H1 (cell line): Measurements from ENCODE around the gene AP1M1. TPM values are rescaled to one million over a fixed set of nuclear protein-coding genes. Genes with fewer than 3 reads are reported as not detected.

ENCODE experiments used
- CTCF ChIA-PET: fragments of 300-600 bp; sonication (Branson Sonifier 250); formaldehyde crosslinking; loops from one replicate; lab custom pipeline; 2021; ENCODE audit not compliant: partially characterized antibody; lab: Charles Lee
- POLR2A ChIA-PET: fragments of 300-600 bp; sonication (Branson Sonifier 250); formaldehyde crosslinking; loops from one replicate; lab custom pipeline; 2021; ENCODE audit warnings: inconsistent platforms; ENCODE audit not compliant: partially characterized antibody; lab: Charles Lee
- DNase-seq, 2 experiments: peaks; one replicate each; pipeline versions ENCODE4 v3.0.0 to v3.0.0-alpha.2; 2010 to 2022; ENCODE audit warnings: low spot score in 2 of 2, low read depth in 1 of 2, mixed read lengths in 1 of 2
- FAIRE-seq: peaks from 2 replicates; lab custom pipeline; 2011; peaks lifted over from hg19 to GRCh38; lab: Jason Lieb, UNC
- H2AFZ ChIP-seq: 2 replicates; pipeline ENCODE4 v1.8.1; 2012; ENCODE audit warnings: low read length, inconsistent platforms
- H2AK5ac ChIP-seq: 2 replicates; pipeline ENCODE4 v1.6.1; 2013; ENCODE audit warnings: low read depth, low read length
- H2BK120ac ChIP-seq: replicated peaks from 2 replicates; pipeline ENCODE3; 2013; ENCODE audit warnings: low read depth, low read length, inconsistent platforms
- H2BK12ac ChIP-seq: 2 replicates; pipeline ENCODE4 v1.6.1; 2013; ENCODE audit warnings: low read depth, low read length
- H2BK15ac ChIP-seq: 2 replicates; pipeline ENCODE4 v1.6.1; 2013; ENCODE audit warnings: low read length
- H2BK20ac ChIP-seq: 2 replicates; pipeline ENCODE4 v1.6.1; 2013; ENCODE audit warnings: low read length
- H2BK5ac ChIP-seq: 2 replicates; pipeline ENCODE4 v1.6.1; 2013; ENCODE audit warnings: low read depth, low read length
- H3K14ac ChIP-seq: 2 replicates; pipeline ENCODE4 v1.6.1; 2013; ENCODE audit warnings: inconsistent platforms; ENCODE audit not compliant: insufficient read length
- H3K18ac ChIP-seq: 2 replicates; pipeline ENCODE4 v1.6.1; 2013; ENCODE audit warnings: low read length; ENCODE audit errors: extremely low read depth
- H3K23ac ChIP-seq: 2 replicates; pipeline ENCODE4 v1.6.1; 2013; ENCODE audit warnings: inconsistent platforms; ENCODE audit not compliant: insufficient read length
- H3K23me2 ChIP-seq: 2 replicates; pipeline ENCODE4 v1.6.1; 2013; ENCODE audit warnings: low read depth, low read length
- H3K27ac ChIP-seq: 2 replicates; pipeline ENCODE4 v1.6.1; 2011; ENCODE audit warnings: low read depth, low read length, inconsistent platforms
- H3K27me3 ChIP-seq, 4 experiments: replicated peaks in 1 of 4; 1 replicate in 1 of 4; 2 replicates in 3 of 4; pipeline versions ENCODE4 v1.6.1 to v1.8.1; 2011 to 2013; ENCODE audit warnings: low read length in 3 of 4, mild to moderate bottlenecking in 3 of 4, inconsistent platforms in 2 of 4, mixed read lengths in 2 of 4, moderate library complexity in 1 of 4; ENCODE audit not compliant: control insufficient read depth in 3 of 4, insufficient read depth in 3 of 4; ENCODE audit errors: extremely low read depth in 1 of 4
- H3K36me3 ChIP-seq, 4 experiments: 2 replicates each; pipeline versions ENCODE4 v1.6.1 to v1.8.1; 2011 to 2013; ENCODE audit warnings: mild to moderate bottlenecking in 4 of 4, low read length in 3 of 4, moderate library complexity in 2 of 4, control low read depth in 1 of 4, inconsistent platforms in 1 of 4; ENCODE audit not compliant: insufficient read depth in 4 of 4, control insufficient read depth in 2 of 4
- H3K4ac ChIP-seq: replicated peaks from 2 replicates; pipeline ENCODE3; 2013; ENCODE audit warnings: low read length, low read depth, mixed read lengths, inconsistent platforms; ENCODE audit not compliant: insufficient read length
- H3K4me1 ChIP-seq, 4 experiments: replicated peaks in 1 of 4; 1 replicate in 1 of 4; 2 replicates in 3 of 4; pipeline versions ENCODE4 v1.6.1 to v1.8.1; 2011 to 2013; ENCODE audit warnings: low read length in 3 of 4, inconsistent platforms in 2 of 4, mixed read lengths in 1 of 4; ENCODE audit not compliant: insufficient read depth in 4 of 4, control insufficient read depth in 3 of 4
- H3K4me2 ChIP-seq, 2 experiments: 2 replicates each; pipeline versions ENCODE4 v1.6.1 to v1.8.1; 2011 to 2013; ENCODE audit warnings: low read depth in 2 of 2, low read length in 2 of 2, control low read depth in 1 of 2, inconsistent platforms in 1 of 2, mild to moderate bottlenecking in 1 of 2; ENCODE audit not compliant: insufficient read depth in 1 of 2
- H3K4me3 ChIP-seq, 4 experiments: fragments of 200-600, 300-600 bp in 1 of 4; sonication (generic), shearing (Covaris generic), sonication (Bioruptor Twin) in 1 of 4; 2 replicates each; pipeline versions ENCODE4 v1.5.1 to v1.8.1; 2011 to 2016; ENCODE audit warnings: low read length in 4 of 4, low read depth in 3 of 4, control low read depth in 2 of 4, inconsistent platforms in 2 of 4, mild to moderate bottlenecking in 2 of 4, mixed read lengths in 1 of 4, moderate library complexity in 1 of 4; ENCODE audit not compliant: insufficient read depth in 2 of 4; ENCODE audit errors: extremely low read depth in 1 of 4
- H3K56ac ChIP-seq: replicated peaks from 2 replicates; pipeline ENCODE3; 2013; ENCODE audit warnings: low read depth, mild to moderate bottlenecking, mixed read lengths, low read length, inconsistent platforms; ENCODE audit not compliant: insufficient read length
- H3K79me1 ChIP-seq: 2 replicates; pipeline ENCODE4 v1.6.1; 2013; ENCODE audit warnings: low read depth, low read length, control low read depth
- H3K79me2 ChIP-seq, 2 experiments: 2 replicates each; pipeline versions ENCODE4 v1.6.1 to v1.8.1; 2012 to 2013; ENCODE audit warnings: low read length in 2 of 2, mild to moderate bottlenecking in 2 of 2, inconsistent platforms in 1 of 2; ENCODE audit not compliant: insufficient read depth in 2 of 2, control insufficient read depth in 1 of 2
- H3K9ac ChIP-seq, 4 experiments: replicated peaks in 1 of 4; 1 replicate in 1 of 4; 2 replicates in 3 of 4; pipeline versions ENCODE4 v1.6.1 to v1.8.1; 2011 to 2013; ENCODE audit warnings: low read depth in 3 of 4, low read length in 3 of 4, control low read depth in 2 of 4, mild to moderate bottlenecking in 2 of 4, moderate library complexity in 2 of 4, inconsistent platforms in 1 of 4; ENCODE audit errors: extremely low read depth in 1 of 4
- H3K9me3 ChIP-seq, 2 experiments: 2 replicates each; pipeline versions ENCODE4 v1.6.1 to v1.8.1; 2012 to 2013; ENCODE audit warnings: mild to moderate bottlenecking in 2 of 2, moderate library complexity in 2 of 2, control low read depth in 1 of 2, inconsistent platforms in 1 of 2, low read depth in 1 of 2, low read length in 1 of 2, mixed read lengths in 1 of 2; ENCODE audit not compliant: insufficient read depth in 2 of 2
- H4K20me1 ChIP-seq, 2 experiments: replicated peaks in 1 of 2; 2 replicates each; pipeline versions ENCODE3 to v1.8.1; 2011 to 2013; ENCODE audit warnings: inconsistent platforms in 2 of 2, low read length in 2 of 2, mild to moderate bottlenecking in 1 of 2; ENCODE audit not compliant: insufficient read depth in 2 of 2, control insufficient read depth in 1 of 2
- H4K5ac ChIP-seq: 2 replicates; pipeline ENCODE4 v1.6.1; 2013; ENCODE audit warnings: low read length, low read depth, mixed read lengths, inconsistent platforms; ENCODE audit not compliant: insufficient read length
- H4K8ac ChIP-seq: 2 replicates; pipeline ENCODE4 v1.8.0; 2013; ENCODE audit warnings: mild to moderate bottlenecking, moderate library complexity, low read length, inconsistent platforms; ENCODE audit not compliant: insufficient read depth; ENCODE audit errors: extremely low read depth
- H4K91ac ChIP-seq: replicated peaks from 2 replicates; pipeline ENCODE3; 2013; ENCODE audit warnings: low read length, mixed read lengths, inconsistent platforms; ENCODE audit not compliant: insufficient read length
- BCL11A ChIP-seq, 2 experiments: IDR thresholded peaks; one replicate each; pipeline ENCODE4 v1.6.1; 2011; ENCODE audit warnings: low read depth in 2 of 2, low read length in 2 of 2, mild to moderate bottlenecking in 2 of 2
- CREB1 ChIP-seq: IDR thresholded peaks from 2 replicates; pipeline ENCODE4 v1.6.1; 2012; ENCODE audit warnings: inconsistent platforms
- HDAC2 ChIP-seq, 2 experiments: fragments of 300-600 bp in 1 of 2; sonication (generic) in 1 of 2; IDR thresholded peaks; 2 replicates each; pipeline ENCODE4 v1.6.1; 2011 to 2012; ENCODE audit warnings: low read depth in 2 of 2, low read length in 2 of 2, mild to moderate bottlenecking in 2 of 2, moderate library complexity in 2 of 2, borderline replicate concordance in 1 of 2, inconsistent platforms in 1 of 2
- JUN ChIP-seq: IDR thresholded peaks from 2 replicates; pipeline ENCODE4 v1.6.1; 2011; ENCODE audit warnings: low read depth, mild to moderate bottlenecking, improper control_type of control experiment, low read length
- JUND ChIP-seq: IDR thresholded peaks from 2 replicates; pipeline ENCODE4 v1.6.1; 2011; ENCODE audit warnings: mild to moderate bottlenecking, improper control_type of control experiment, low read length
- MAX ChIP-seq: IDR thresholded peaks from 2 replicates; pipeline ENCODE4 v1.6.1; 2012; ENCODE audit warnings: inconsistent platforms
- PHF8 ChIP-seq: fragments of 200-600 bp; sonication (generic); conservative IDR thresholded peaks from 2 replicates; pipeline ENCODE4 v1.7.1; 2012; ENCODE audit warnings: low read depth, mild to moderate bottlenecking, inconsistent platforms, low read length, moderate library complexity
- POLR2A ChIP-seq, 2 experiments: IDR thresholded peaks; 1 replicate in 1 of 2; 2 replicates in 1 of 2; pipeline ENCODE4 v1.6.1; 2011; ENCODE audit warnings: low read depth in 2 of 2, low read length in 2 of 2, mild to moderate bottlenecking in 2 of 2; ENCODE audit errors: control extremely low read depth in 1 of 2
- RAD21 ChIP-seq, 2 experiments: IDR thresholded peaks in 1 of 2; conservative IDR thresholded peaks in 1 of 2; 2 replicates each; pipeline ENCODE4 v1.6.1; 2011; ENCODE audit warnings: low read depth in 2 of 2, low read length in 2 of 2, improper control_type of control experiment in 1 of 2, inconsistent platforms in 1 of 2, mild to moderate bottlenecking in 1 of 2, moderate library complexity in 1 of 2
- SIN3A ChIP-seq, 2 experiments: IDR thresholded peaks in 1 of 2; conservative IDR thresholded peaks in 1 of 2; 2 replicates each; pipeline ENCODE4 v1.6.1; 2011 to 2012; ENCODE audit warnings: low read length in 2 of 2, improper control_type of control experiment in 1 of 2, low read depth in 1 of 2, mild to moderate bottlenecking in 1 of 2
- WGBS, 2 experiments: shearing (Covaris generic) in 1 of 2; methylation state at CpG; one replicate each; pipeline versions ENCODE4 v1.1.6 to v1.1.7; 2013 to 2015; ENCODE audit warnings: low lambda C conversion rate in 2 of 2, mixed read lengths in 2 of 2, inconsistent platforms in 1 of 2, low coverage in 1 of 2, missing lambda C conversion rate in 1 of 2; ENCODE audit not compliant: insufficient replicate concordance in 2 of 2, insufficient coverage in 1 of 2, insufficient read length in 1 of 2; ENCODE audit errors: extremely low coverage in 1 of 2, missing lambda C conversion rate in 1 of 2; 5-methylcytosine and 5-hydroxymethylcytosine counted together
- polyA plus RNA-seq, 7 experiments: library from polyadenylated mRNA; depleted of rRNA in 3 of 7; stranded (reverse) in 5 of 7; unstranded in 2 of 7; fragments of >200 nt in 5 of 7; fragments of 200-250 nt in 2 of 7; gene quantifications; 1 replicate in 5 of 7; 2 replicates in 1 of 7; 4 replicates in 1 of 7; pipeline versions ENCODE4 v1.2.1 to v1.2.3, GENCODE V29; 2011 to 2013; ENCODE audit warnings: missing spikeins in 2 of 7, mixed read lengths in 2 of 7
- total RNA-seq: library from RNA; stranded (reverse); fragmentation: NEBNext Ultra II Directional; extraction: Animal tissue kit (Norgen Biotek cat#: 25700); gene quantifications from 2 replicates; pipeline ENCODE4 v1.2.1, GENCODE V29; 2021

Gene AP1M1
- total and polyA plus RNA-seq, 2 of the 8 experiments (the other 6 are each of a cell fraction or from before 2014, with no cell fraction given), result 30.9 to 37.5 TPM

- Histone ChIP-seq H3K27ac (no peak overlapping the region), H3K18ac (no peak overlapping the region), H2AFZ (0 out of 2 replicates have a peak overlapping the region, but pooled peaks have one; percentile 68), H3K4ac (no peak overlapping the region), H3K23ac (no peak overlapping the region), H3K79me1 (no peaks in the 10 kb centered on the region), H3K36me3 (no peaks in the 10 kb centered on the region), H4K91ac (no peak overlapping the region), H3K9me3 (no peaks in the 10 kb centered on the region), H4K5ac (no peak overlapping the region), H3K79me2 (no peaks in the 10 kb centered on the region), H2BK12ac (no peak overlapping the region), H4K8ac (no peak overlapping the region; the same call in 1 of the 2 replicates), H3K27me3 (no peaks in the 10 kb centered on the region), H3K9ac (no peak overlapping the region; a peak in 1 of 7 replicates), H2BK5ac (no peak overlapping the region), H2BK15ac (no peak overlapping the region), H3K56ac (no peak overlapping the region), H3K4me2 (0 out of 4 replicates have a peak overlapping the region, but pooled peaks of 1 of the 2 experiments have one; percentile 25), H3K14ac (no peak overlapping the region), H3K4me3 (no peak overlapping the region), H3K23me2 (no peaks in the 10 kb centered on the region), H3K4me1 (no peaks in the 10 kb centered on the region), H2AK5ac (no peak overlapping the region), H2BK20ac (no peak overlapping the region), H4K20me1 (no peaks in the 10 kb centered on the region), H2BK120ac (no peak overlapping the region)
- ChIA-PET CTCF (interaction anchor here (0.6 to 6.2 kb wide), 43 partner anchors 9 to 886 kb away, joined by 3 to 66 read pairs (median 4); no protein-coding TSS in a partner anchor), POLR2A (interaction anchor here (0.5 kb wide), 1 partner anchor 8 kb away, joined by 6 read pairs; no protein-coding TSS in a partner anchor)
- peak; percentile 69 to 99 for DNase-seq
- no peak for FAIRE-seq
- WGBS, 2 experiments, result 47% methylated on average over 18 of the region's 18 CpGs; no CpG with 5 or more reads in 1 of the 2 experiments
- TF ChIP-seq RAD21 (IDR thresholded peaks at IDR 0.05 in 1 of 2, conservative IDR thresholded peaks at IDR 0.05 in 1 of 2; ENCODE audit: low read depth in 2 of 2, low read length in 2 of 2), result peak; percentile 98 to 99
- no peak for TF ChIP-seq PHF8
- TF ChIP-seq HDAC2 (IDR thresholded peaks at IDR 0.05; ENCODE audit: borderline replicate concordance in 1 of 2, low read depth in 2 of 2, low read length in 2 of 2), result no peak
- no peak for TF ChIP-seq BCL11A (IDR thresholded peaks at IDR 0.05; ENCODE audit: low read depth in 2 of 2, low read length in 2 of 2)
- TF ChIP-seq SIN3A (conservative IDR thresholded peaks at IDR 0.05 in 1 of 2, IDR thresholded peaks at IDR 0.05 in 1 of 2; ENCODE audit: low read depth in 1 of 2, low read length in 2 of 2), result no peak
- TF ChIP-seq MAX, result peak; percentile 14; the same call in 1 of the 2 replicates
- TF ChIP-seq CREB1, result 0 out of 2 replicates have a peak, but pooled peaks have one; percentile 15
- no peak for TF ChIP-seq POLR2A (IDR thresholded peaks at IDR 0.05; ENCODE audit: control extremely low read depth in 1 of 2, low read depth in 2 of 2, low read length in 2 of 2)
- peak; percentile 22; the same call in 1 of the 2 replicates for TF ChIP-seq JUND
- TF ChIP-seq JUN, result no peak
Measured at GRCh38 chr19:16247353-16248182, 49.9 kb downstream of the AP1M1 start.
